ENCODE measurements around the gene WWC1.

Gene WWC1

DNA sequence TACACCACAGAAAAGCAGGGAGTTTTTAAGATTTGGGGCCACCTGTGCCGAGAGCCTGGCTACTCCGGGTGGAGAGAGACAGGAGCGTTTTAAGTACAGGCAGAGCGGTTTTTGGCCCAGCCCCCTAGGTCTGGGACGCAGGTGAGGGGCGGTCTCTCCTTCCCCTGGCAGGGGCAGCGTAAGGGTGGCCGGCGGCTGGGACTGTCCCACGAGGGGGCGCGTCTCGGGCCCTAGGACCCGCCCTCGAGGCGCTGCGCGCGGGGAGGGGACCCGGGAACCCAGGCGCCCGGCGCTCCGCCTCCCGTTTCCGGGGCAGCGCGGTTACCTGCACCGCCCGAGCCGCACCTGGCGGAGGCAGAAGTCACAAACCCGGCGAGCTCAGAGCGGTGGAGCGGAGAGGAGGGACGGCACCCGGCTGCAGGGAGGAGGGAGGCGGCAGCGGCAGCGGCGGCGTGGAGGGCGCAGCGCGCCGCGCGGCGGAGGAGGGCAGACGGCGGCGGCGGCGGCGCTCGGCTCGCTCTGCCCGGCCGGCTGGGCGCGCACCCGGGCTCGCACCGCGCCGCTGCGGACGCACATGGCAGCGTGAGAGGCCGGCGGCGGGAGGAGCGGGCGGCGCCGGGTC, at the start of gene WWC1:
Gene WWC1 (plus strand): TSS at position 304 of the 622 bp plus-strand sequence. CDS start 508 bp downstream, outside the sequence.
- in situ Hi-C loops (cut with MboI; ENCODE audit: low sequenced_read_pairs), result no loop called here

DNA sequence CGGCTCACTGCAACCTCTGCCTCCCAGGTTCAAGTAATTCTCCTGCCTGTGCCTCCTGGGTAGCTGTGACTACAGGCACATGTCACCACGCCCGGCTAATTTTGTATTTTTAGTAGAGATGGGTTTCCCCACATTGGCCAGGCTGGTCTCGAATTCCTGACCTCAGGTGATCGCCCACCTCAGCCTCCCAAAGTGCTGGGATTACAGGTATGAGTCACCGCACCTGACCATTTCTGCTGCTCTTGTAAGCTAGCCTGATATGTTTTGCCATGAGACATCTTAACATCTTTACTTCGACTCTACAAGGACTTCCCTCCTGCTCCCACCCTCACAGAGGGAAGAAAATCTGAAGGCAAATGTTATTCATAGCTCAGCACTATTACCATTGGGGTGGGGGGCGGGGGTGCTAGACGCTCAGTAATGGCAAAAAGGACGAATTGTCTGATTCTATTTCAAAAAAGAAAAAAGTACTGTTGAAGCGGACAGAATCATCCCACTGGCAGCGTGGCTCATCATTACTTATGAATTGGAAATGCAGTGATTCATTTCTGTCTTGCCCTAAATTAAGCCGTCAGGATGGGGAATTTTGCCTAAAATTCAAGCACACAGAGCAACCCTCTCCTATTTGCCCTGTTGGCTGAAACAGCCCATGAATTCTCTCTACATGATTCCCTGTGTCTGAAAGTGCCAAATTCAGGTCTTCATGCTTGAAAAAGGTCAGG, 46.4 kb upstream of the WWC1 start:
- in situ Hi-C loops (cut with MboI; ENCODE audit: low sequenced_read_pairs), result no loop called here

DNA sequence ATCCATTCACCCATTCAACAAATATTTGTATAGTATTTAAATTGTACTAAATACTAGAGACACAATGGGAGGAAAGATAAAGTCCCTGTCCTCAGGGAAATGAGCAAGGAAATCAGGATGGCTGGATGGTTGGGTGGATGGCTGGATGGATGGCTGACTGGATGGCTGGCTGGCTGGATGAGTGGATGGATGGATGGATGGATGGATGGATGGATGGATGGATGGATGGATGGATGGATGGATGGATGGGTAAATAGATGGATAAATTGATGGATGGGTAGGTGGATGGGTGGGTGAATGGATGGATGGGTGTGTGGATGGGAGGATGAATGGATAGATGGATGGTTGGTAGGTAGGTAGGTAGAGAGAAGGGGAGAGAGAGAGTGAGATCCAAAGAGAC, 41.5 kb upstream of the WWC1 start:
- in situ Hi-C loops (cut with MboI; ENCODE audit: low sequenced_read_pairs), result no loop called here

DNA sequence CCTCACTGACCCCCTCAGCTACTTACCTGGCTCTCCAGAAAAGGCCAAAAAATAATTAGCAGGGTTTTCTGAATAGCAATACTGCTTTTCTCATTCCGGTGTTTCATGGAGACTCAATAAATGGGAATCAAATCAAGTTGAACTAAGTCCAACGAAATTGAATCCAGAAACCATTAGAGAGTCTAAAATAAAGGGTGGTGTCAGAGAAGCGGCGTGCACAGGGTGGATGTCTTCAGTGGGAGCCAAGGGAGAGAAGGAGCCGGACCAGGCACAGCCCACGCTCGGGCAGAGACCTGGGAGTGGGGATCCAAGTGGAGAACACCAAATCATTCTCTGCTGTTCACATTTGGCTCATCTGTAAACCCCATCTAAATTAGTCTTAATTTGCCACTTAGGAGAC, 40.2 kb upstream of the WWC1 start:
- in situ Hi-C loops (cut with MboI; ENCODE audit: low sequenced_read_pairs), result no loop called here

DNA sequence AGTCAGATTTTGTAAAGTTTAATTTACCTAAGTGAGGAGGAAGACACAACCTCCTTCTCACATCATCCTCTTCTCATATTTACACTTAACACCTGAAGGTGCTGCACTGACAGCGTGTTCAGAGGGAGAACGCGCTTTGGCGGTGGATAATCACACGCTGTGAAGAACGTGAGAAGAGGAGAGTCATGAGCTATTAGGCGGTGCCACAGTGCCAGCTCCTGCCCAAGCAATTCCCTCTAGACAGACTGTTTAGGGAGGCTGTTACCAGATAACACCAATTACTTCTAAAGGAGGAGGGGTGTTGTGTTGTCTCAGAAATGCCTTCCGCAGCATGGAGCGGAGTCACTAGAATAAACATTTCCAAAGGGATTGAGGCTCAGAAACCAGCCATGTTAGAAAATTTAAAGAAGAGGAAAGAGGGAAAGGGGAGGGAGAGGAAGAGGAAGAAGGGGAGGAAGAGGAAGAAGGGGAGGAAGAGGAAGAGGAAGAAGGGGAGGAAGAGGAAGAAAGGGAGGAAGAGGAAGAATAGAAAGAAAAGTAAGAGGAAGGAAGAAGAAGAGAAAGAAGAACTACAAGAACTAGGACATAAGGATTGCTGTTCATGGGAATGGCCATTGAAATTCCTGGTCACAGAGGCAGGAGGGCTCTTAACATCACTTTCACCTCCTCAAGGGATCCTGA, 37.3 kb upstream of the WWC1 start:
- in situ Hi-C loops (cut with MboI; ENCODE audit: low sequenced_read_pairs), result no loop called here

DNA sequence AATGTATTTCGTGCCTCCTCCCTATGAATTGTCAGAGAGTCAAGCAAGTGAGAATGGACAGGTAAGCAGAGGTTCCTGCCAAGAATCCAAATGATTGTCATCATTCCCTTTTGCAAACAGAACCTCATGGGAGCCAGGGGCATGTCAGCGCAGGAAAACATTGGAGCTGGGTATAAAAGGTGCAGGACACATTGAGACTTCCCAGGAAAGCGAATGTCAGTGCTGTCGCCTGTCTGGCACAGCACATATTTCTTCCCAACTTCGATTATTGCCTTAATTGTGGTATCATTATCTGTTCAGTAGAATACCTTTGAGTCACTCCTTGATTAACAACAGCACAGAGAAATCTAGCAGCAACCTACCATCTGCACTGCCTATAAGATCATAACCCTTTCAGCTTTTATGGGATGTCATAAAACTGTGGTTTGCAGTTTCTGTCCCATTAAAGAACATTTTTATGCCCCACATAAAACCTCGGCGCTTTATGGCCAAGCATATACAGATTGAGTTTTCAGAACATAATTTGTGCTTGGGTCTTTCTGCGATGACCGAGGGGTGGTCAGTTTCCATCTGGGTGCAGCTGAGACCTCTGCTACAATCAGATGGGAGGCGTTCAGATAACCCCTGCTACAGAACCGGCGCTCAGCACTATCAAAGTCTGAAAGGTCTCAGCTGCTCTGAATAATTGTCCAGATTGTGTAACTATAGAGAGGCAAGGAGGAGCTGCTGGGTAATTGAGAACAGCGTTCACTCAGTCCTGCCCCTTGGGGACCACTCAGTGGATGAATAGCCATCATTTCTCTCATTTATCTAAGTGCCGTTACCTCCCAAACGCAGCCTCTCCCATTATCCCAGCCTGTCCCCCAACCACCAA, 30.9 kb upstream of the WWC1 start:
- in situ Hi-C loops (cut with MboI; ENCODE audit: low sequenced_read_pairs), result no loop called here

DNA sequence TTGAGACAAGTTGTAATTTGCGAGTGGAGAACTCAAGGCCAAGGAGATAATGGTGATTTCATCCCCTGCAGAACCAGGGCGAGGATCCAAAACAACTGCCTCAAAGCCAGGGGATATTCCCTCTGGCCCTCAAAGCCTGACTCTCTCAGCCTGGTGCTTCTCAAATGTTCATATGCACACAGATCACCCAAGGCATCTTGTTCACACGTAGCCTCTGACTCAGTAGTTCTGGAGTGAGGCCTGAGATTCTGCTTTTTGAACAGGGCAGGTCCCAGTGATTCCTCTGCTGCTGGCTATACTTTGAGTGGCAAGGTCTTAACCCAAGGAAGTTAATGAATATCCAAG, 30.2 kb upstream of the WWC1 start:
- in situ Hi-C loops (cut with MboI; ENCODE audit: low sequenced_read_pairs), result no loop called here

DNA sequence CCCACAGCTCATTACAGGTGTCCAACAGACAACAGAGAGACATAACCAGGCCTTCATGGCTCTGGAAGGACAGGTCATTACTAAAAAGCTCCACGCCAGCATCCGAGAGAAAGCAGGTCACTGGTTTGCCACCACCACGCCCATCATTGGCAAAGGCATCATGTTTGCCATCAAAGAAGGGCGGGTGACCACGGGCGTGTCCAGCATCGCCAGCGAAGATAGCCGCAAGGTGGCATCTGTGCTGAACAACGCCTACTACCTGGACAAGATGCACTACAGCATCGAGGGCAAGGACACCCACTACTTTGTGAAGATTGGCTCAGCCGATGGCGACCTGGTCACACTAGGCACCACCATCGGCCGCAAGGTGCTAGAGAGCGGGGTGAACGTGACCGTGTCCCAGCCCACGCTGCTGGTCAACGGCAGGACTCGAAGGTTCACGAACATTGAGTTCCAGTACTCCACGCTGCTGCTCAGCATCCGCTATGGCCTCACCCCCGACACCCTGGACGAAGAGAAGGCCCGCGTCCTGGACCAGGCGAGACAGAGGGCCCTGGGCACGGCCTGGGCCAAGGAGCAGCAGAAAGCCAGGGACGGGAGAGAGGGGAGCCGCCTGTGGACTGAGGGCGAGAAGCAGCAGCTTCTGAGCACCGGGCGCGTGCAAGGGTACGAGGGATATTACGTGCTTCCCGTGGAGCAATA, 29.3 kb upstream of the WWC1 start:
- in situ Hi-C loops (cut with MboI; ENCODE audit: low sequenced_read_pairs), result no loop called here

DNA sequence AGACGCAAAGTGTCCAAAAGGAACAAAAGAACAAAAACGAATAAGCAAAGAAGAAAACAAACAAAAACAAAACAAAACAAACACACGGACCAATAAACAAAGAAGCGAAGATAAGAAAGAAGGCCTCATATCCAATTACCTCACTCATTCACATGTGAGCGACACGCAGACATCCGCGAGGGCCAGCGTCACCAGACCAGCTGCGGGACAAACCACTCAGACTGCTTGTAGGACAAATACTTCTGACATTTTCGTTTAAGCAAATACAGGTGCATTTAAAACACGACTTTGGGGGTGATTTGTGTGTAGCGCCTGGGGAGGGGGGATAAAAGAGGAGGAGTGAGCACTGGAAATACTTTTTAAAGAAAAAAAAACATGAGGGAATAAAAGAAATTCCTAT, 28.3 kb upstream of the WWC1 start:
- in situ Hi-C loops (cut with MboI; ENCODE audit: low sequenced_read_pairs), result no loop called here

DNA sequence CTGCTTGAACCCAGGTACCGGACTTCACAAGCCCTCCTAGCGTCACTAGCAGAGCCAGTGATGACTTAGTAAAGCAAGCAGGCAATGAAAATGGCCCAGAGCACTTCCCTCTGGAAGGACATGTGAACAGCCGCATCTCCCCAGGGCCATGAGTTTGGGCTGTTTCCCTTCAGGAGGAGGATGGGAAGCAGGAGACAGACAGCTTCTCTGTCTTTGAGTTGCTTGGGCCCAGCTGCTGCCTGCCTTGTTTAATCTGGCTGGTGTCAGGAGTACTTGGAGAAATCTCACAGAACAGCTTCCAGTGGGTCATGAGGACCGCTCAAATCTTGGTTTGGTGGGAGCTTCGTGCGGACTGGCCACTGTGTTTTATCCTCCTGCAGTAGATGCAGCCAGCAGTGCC, 25.4 kb upstream of the WWC1 start:
- in situ Hi-C loops (cut with MboI; ENCODE audit: low sequenced_read_pairs), result no loop called here

DNA sequence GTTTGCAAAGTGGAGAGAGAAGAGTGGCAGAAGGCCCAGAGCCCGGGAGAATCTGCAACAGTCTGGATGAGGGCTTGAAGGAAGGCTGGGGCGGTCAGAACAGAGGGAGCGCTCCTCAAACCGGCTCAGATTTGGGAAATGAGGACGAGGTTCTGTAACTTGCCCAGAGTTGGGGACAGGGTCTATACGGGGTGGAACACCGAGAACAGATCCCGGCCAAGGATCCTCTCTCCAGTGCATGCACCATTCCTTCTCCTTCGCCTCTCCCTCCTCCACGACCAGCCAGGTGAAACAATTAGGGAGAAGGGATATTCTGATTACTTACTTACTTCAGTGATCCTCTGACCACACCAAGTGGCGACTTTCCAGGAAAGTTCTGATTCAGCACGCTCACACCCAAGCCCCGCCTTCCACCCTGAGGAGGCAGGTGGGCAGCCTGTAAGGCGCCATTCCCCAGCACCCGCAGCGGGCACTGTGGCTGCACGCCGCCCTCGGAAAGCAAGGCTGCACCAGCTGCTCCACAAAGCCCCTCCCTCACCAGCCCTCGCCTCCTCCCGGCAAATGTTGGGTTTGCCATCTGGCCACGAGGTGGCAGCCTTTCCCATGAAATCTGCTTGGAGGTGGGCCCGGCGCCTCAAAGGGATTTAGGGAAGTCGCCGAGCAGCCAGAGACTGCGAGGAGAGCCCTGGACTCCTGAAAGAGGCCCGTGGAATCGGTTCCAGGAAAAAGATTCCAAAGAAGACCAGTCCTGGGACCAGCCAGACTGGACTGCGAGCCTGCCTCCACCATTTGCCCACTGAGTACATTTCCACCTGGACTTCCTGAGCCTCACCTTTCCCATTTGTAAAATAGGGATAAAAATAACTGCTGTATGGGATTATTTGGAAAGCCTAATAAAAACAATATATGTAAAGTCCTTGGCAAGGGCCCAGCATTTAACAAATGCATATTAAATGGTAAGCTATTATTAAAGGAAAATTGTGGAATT, 22.2 kb upstream of the WWC1 start:
- in situ Hi-C loops (cut with MboI; ENCODE audit: low sequenced_read_pairs), result no loop called here

DNA sequence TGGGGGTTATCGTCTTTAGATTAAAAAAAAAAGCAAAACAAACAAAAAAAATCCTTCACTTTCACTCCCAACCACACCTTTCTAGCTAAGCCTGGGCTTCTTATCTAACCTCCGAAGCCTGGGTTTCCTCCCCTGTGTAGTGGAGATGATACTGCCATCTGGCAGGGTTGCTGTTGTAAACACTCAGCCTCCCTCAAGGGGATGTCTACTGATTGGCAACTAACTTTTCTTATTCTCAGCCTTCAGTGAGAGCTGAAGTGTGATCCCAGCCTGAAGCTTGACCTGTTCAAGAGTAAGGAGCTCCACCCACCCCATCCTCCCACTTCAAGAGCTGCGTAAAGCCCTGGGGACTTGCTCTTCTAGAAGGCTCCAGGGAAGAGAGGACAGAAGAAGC, 21.5 kb upstream of the WWC1 start:
- in situ Hi-C loops (cut with MboI; ENCODE audit: low sequenced_read_pairs), result no loop called here

DNA sequence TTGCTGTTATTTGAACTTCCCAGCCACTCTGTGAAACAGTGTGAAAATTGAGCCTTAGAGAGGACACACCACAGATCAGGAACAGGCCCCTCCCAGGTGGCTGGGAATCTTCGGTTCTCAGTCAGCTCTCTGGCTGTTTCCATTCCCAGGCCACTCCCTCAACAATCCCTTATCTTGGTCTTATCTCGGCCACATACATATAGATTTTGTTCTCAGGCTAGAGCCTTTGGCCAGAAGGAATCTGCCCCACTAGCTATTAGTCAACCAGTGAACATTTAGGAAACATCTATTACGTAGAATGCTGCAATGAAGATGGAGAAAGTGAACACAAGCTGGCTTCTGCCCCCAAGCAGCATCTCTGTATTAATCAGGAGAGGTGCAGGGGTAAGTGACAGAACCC, 21.0 kb upstream of the WWC1 start:
- in situ Hi-C loops (cut with MboI; ENCODE audit: low sequenced_read_pairs), result no loop called here

DNA sequence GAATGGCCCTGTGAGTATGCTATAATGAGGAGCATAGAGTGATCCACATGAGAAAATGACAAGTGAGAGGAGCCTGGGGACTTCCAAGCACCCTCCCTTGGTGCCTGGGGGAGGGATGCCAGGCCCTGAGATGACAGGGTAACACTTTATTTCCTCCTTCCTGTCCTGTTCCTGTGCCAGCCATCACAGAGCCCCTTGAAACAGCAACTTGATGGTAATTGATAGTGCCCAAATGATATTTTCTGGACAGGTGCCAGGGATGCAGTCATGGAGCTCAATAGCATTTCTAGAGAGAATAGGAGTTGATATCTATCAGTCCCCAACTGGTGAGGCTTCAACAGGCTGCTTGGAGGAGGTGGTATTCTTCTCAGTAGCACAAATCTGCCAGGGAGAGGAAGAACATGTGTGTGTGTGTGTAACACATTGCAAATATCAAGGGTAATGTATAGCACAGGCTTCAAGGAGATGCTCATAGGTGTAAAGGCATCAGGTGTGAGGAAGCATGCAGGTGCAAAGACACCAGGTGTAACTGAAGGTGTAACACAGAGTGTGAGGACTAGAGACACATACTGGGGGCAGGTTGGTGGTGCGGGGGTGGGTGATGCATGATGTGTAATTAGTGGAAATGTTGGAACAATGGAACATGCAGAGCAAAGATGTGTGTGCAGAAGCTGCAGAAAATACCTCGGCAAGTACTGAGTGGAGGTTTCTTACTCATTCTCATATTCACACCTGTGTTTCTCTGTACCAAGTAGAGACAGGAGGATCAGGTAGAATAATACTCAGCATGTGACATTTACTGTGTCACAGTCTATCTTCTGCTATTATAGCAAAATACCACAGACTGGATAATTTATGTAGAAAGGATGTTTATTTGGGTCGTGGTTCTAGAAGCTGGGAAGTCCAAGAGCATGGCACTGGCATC, 18.1 kb upstream of the WWC1 start:
- in situ Hi-C loops (cut with MboI; ENCODE audit: low sequenced_read_pairs), result no loop called here

DNA sequence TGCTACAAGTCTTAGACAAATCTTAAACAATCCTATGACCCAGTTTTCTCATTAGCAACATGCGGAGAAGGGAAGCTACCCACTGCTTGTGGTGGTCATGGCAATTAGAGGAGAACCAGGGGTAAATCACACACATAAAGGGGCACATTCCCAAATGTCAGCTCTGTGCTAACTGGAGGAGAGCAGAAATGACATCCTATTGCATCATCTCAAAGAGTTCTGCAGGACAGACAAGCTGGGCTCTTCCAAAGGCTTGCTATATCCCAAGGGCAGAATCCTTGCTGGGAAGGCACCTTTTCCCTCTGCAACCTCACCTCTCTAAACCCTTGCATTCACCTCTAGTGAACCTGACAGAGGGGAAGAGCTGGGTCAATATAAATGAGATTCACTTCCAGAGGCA, 17.0 kb upstream of the WWC1 start:
- in situ Hi-C loops (cut with MboI; ENCODE audit: low sequenced_read_pairs), result no loop called here

DNA sequence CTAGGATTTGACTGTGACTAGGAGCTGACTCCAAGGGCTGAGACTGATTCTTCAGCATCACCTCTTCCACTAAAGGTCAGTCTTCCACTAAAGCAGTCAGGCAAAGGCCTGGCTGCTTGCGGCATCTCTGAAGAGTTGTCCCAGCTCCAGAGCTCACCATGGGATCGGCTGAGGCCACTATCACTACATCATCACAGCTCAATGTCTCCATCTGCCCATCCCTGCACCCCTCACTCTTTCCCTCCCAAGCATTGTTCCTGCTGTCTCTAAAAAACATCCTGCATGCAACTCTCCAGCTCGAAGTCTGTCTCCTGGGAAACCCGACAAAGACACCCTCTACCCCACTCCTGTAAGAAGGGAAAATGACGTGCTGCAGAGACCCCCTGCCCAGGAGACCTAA, 15.5 kb upstream of the WWC1 start:
- in situ Hi-C loops (cut with MboI; ENCODE audit: low sequenced_read_pairs), result no loop called here

DNA sequence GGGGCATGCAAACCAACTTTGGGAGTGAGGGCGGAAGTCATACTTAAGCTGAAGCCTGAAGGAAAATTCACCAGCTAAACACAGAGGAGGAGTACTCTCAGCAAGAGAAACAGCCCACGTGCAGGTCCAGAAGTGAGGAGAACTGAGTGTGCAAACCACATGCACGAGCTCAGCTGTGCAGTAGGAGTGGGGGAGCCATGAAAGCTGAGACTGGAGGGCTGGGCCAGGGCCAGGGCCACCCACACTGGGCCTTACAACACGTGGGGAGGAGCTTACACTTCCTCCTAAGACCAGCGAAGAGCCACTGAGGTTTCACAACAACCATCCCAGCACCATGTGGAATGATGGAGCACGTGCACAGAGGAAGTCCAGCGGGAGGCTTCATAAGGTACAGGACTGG, 9.3 kb upstream of the WWC1 start:
- in situ Hi-C loops (cut with MboI; ENCODE audit: low sequenced_read_pairs), result no loop called here

DNA sequence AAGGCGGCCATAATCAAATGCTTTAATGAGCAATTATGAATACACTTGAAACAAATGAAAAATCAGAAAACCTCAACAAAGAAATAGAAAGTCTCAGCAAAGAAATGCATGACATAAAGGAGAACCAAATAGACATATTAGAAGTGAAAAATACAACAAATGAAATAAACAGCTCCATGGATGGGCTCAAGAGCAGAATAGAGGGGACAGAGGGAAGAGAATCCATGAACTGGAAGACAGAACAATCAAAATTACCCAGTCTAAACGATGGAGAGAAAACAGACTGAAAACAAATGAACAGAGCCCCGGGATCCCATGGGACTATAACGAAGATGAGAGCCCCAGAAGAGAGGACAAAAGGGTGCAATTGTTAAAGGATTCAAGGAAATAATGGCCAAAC, 6.6 kb upstream of the WWC1 start:
- in situ Hi-C loops (cut with MboI; ENCODE audit: low sequenced_read_pairs), result no loop called here

DNA sequence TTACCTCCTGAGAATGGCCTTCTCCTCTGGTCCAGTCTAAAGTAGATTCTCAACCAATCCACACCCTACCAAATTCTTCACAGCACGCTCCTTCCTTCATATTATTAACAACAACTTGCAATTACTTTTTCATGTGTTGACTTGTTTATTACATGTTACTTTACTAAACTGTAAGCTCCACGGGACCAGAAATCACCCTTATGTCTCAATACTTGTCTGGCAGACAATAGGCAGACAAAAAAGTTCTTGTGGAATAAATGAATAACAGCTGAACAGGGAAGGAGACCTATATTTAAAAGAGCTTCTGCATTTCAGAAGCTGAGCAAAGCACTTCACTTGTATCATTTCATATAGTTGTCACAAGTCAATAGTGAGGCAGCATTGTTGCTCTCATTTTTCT, 5.7 kb upstream of the WWC1 start:
- in situ Hi-C loops (cut with MboI; ENCODE audit: low sequenced_read_pairs), result no loop called here
